Breast epithelium (tissue), 4 donors: ENCODE measurements around the gene NME7. TPM values are rescaled to one million over a fixed set of nuclear protein-coding genes. Genes with fewer than 3 reads are reported as not detected.

Experiments used
- DNase-seq, 2 donors: peaks; one replicate each; pipeline ENCODE4 v3.0.0-alpha.2; 2019; ENCODE audit warnings: low spot score in 2 of 2
- H3K27ac ChIP-seq, 2 donors: fragments of 200-600 bp; sonication (generic) in 1 of 2; one replicate each; pipeline ENCODE4 v1.5.1; 2016 to 2019; ENCODE audit warnings: mild to moderate bottlenecking in 1 of 2
- H3K27me3 ChIP-seq, 2 donors: fragments of 200-600 bp; sonication (generic) in 1 of 2; one replicate each; pipeline versions ENCODE4 v1.5.1 to v1.6.0; 2017 to 2019; ENCODE audit warnings: control low read depth in 1 of 2, mild to moderate bottlenecking in 1 of 2
- H3K36me3 ChIP-seq: fragments of 200-600 bp; one replicate; pipeline ENCODE4 v1.5.1; 2019
- H3K4me1 ChIP-seq, 2 donors: fragments of 200-600 bp; sonication (generic); one replicate each; pipeline ENCODE4 v1.5.1; 2016 to 2019; ENCODE audit warnings: control low read depth in 1 of 2
- H3K4me3 ChIP-seq, 3 donors: fragments of 200-600 bp; sonication (generic); 1 replicate in 2 of 3; 2 replicates in 1 of 3; pipeline ENCODE4 v1.5.1; 2016 to 2019; ENCODE audit warnings: mild to moderate bottlenecking in 3 of 3, moderate library complexity in 2 of 3
- H3K9me3 ChIP-seq, 2 donors: fragments of 200-600 bp; sonication (generic) in 1 of 2; one replicate each; pipeline ENCODE4 v1.5.1; 2016 to 2019; ENCODE audit warnings: control low read depth in 1 of 2
- CTCF ChIP-seq, 3 donors: fragments of 450-650 bp; IDR thresholded peaks; one replicate each; pipeline ENCODE4 v1.5.1; 2016 to 2017; ENCODE audit warnings: antibody characterized with exemption in 3 of 3, mild to moderate bottlenecking in 3 of 3, moderate library complexity in 3 of 3
- POLR2A ChIP-seq: fragments of 450-650 bp; IDR thresholded peaks from one replicate; pipeline ENCODE4 v1.6.1; 2016; ENCODE audit warnings: antibody characterized with exemption, mild to moderate bottlenecking, moderate library complexity
- POLR2AphosphoS5 ChIP-seq, 3 donors: sonication (generic); formaldehyde crosslinking; IDR thresholded peaks; one replicate each; pipeline ENCODE4 v1.6.1; 2017; ENCODE audit warnings: antibody characterized with exemption in 3 of 3
- intact Hi-C: fragments of 100-400 bp; cut with DNase I; formaldehyde crosslinking; loops from one replicate; pipeline ENCODE4 v1.15.1; 2023; ENCODE audit warnings: low total_unique reads
- total RNA-seq, 3 donors: library from RNA; depleted of rRNA; stranded (reverse); fragments of >200 nt; gene quantifications; one replicate each; pipeline ENCODE4 v1.1.0, GENCODE V29; 2016

The NME7 gene
- total RNA-seq, 3 donors from 2014 or later = 13.0 to 22.8 (median 16.7) TPM

GRCh38 chr1:169300854-169301253 lies 66.7 kb downstream of the NME7 start:
- no peak overlapping the region for H3K4me3 ChIP-seq
- intact Hi-C loops = no loop called here
- H3K27ac ChIP-seq = no peak overlapping the region
- H3K9me3 ChIP-seq = no peaks in the 10 kb centered on the region
- no peak for TF ChIP-seq POLR2AphosphoS5 (IDR thresholded peaks at IDR 0.05)
- no peak for TF ChIP-seq CTCF (IDR thresholded peaks at IDR 0.05)
- TF ChIP-seq POLR2A = no peak
- no peaks in the 10 kb centered on the region for H3K4me1 ChIP-seq
- no peak for DNase-seq
- no peaks in the 10 kb centered on the region for H3K36me3 ChIP-seq
- no peaks in the 10 kb centered on the region for H3K27me3 ChIP-seq

- no peak overlapping the region for H3K4me3 ChIP-seq
- H3K9me3 ChIP-seq = no peaks in the 10 kb centered on the region
- DNase-seq = no peak
- no peak overlapping the region for H3K27ac ChIP-seq
- no peaks in the 10 kb centered on the region for H3K27me3 ChIP-seq
- no peaks in the 10 kb centered on the region for H3K4me1 ChIP-seq
- no peaks in the 10 kb centered on the region for H3K36me3 ChIP-seq
- TF ChIP-seq CTCF (IDR thresholded peaks at IDR 0.05) (no peak), POLR2AphosphoS5 (IDR thresholded peaks at IDR 0.05) (no peak), POLR2A (no peak)
- intact Hi-C loops = no loop called here
Measured at GRCh38 chr1:169298441-169298840, 69.2 kb downstream of the NME7 start.

DNA sequence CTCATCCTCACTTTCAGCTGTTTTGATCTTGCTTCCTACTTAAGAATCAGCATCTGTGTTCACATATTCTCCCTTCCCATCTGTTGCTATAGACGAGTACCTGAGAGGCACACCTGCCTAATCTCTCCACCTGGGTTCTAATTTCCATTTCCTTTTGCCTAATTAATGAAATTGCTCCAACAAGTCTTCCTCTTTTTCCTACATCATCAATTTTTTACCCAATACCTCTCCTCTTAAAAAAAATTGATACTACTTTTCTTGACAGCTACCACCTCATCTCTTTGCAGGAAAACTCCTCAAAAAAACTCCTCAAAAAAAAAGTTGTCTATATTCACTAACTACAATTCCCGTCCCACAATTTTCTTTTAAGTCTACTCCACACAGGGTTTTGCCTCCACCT lies 71.8 kb downstream of the NME7 start:
- intact Hi-C loops = no loop called here
- Histone ChIP-seq H3K36me3 (no peaks in the 10 kb centered on the region), H3K27me3 (no peaks in the 10 kb centered on the region), H3K4me1 (no peaks in the 10 kb centered on the region), H3K27ac (no peak overlapping the region), H3K9me3 (no peaks in the 10 kb centered on the region), H3K4me3 (no peak overlapping the region)
- no peak for DNase-seq
- no peak for TF ChIP-seq POLR2A
- TF ChIP-seq POLR2AphosphoS5 (IDR thresholded peaks at IDR 0.05) = no peak
- TF ChIP-seq CTCF (IDR thresholded peaks at IDR 0.05) = no peak

DNA sequence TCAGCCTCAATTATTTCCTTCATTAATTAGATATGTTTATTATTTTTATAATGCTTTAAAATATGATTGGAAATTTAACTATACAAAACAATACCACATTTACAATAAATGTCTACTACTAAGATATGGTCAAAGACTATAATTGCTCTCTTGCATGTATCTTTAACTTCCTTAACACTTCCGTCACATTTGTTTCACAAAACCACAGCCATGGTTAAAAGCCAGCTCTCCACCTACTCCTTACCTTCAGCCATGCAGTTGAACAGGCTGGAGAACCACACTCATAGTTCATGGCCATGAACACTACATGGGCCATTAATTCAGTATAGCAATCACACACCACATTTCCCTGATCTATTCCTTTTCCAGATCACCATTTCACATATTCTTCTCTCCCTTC lies 72.2 kb downstream of the NME7 start:
- Histone ChIP-seq H3K4me3 (no peak overlapping the region), H3K4me1 (no peaks in the 10 kb centered on the region), H3K36me3 (no peaks in the 10 kb centered on the region), H3K9me3 (no peaks in the 10 kb centered on the region), H3K27ac (no peak overlapping the region), H3K27me3 (no peaks in the 10 kb centered on the region)
- intact Hi-C loops = no loop called here
- TF ChIP-seq POLR2AphosphoS5 (IDR thresholded peaks at IDR 0.05) (no peak), POLR2A (no peak), CTCF (IDR thresholded peaks at IDR 0.05) (no peak)
- no peak for DNase-seq

GRCh38 chr1:169289016-169289415 lies 78.6 kb downstream of the NME7 start:
- no peaks in the 10 kb centered on the region for H3K9me3 ChIP-seq
- no peak overlapping the region for H3K27ac ChIP-seq
- H3K4me3 ChIP-seq = no peak overlapping the region
- no peak for TF ChIP-seq POLR2AphosphoS5 (IDR thresholded peaks at IDR 0.05)
- TF ChIP-seq CTCF (IDR thresholded peaks at IDR 0.05) = no peak
- TF ChIP-seq POLR2A = no peak
- H3K27me3 ChIP-seq = no peaks in the 10 kb centered on the region
- intact Hi-C loops = no loop called here
- H3K36me3 ChIP-seq = no peaks in the 10 kb centered on the region
- no peaks in the 10 kb centered on the region for H3K4me1 ChIP-seq
- no peak for DNase-seq
